ENCODE results near the gene USP3.
"Not testable (repeated sequence)": the region's sequence is repeated elsewhere in the genome, so short reads cannot be mapped to it uniquely, and the experiment has no call there.

Gene USP3

GRCh38 chr15:63610209-63610841, 105.9 kb downstream of the USP3 start:
- peak; percentile 88 for DNase-seq (ENCODE audit: low spot score)

GRCh38 chr15:63611177-63611576, 106.8 kb downstream of the USP3 start:
- peak; percentile 73 for DNase-seq (ENCODE audit: low spot score)

- no peak for DNase-seq (ENCODE audit: low spot score)
Measured at GRCh38 chr15:63612300-63612699, 107.9 kb downstream of the USP3 start.

- DNase-seq (ENCODE audit: low spot score): no peak
Measured at GRCh38 chr15:63615935-63616334, 111.5 kb downstream of the USP3 start.

- not testable (repeated sequence) for DNase-seq (ENCODE audit: low spot score)
Measured at GRCh38 chr15:63617147-63617546, 112.8 kb downstream of the USP3 start.

- DNase-seq (ENCODE audit: low spot score): not testable (repeated sequence)
Measured at GRCh38 chr15:63617627-63618026, 113.2 kb downstream of the USP3 start.

- DNase-seq (ENCODE audit: low spot score): not testable (repeated sequence)
Measured at GRCh38 chr15:63620760-63621159, 116.4 kb downstream of the USP3 start.

GRCh38 chr15:63623232-63623969, 119.0 kb downstream of the USP3 start:
- DNase-seq (ENCODE audit: low spot score): no peak

GRCh38 chr15:63626955-63627354, 122.6 kb downstream of the USP3 start:
- no peak for DNase-seq (ENCODE audit: low spot score)

- peak; percentile 89 for DNase-seq (ENCODE audit: low spot score)
Measured at GRCh38 chr15:63628123-63628822, 123.9 kb downstream of the USP3 start.

- no peak for DNase-seq (ENCODE audit: low spot score)
Measured at GRCh38 chr15:63630036-63630751, 125.8 kb downstream of the USP3 start.

- no peak for DNase-seq (ENCODE audit: low spot score)
Measured at GRCh38 chr15:63633312-63633711, 128.9 kb downstream of the USP3 start.

GRCh38 chr15:63634154-63634553, 129.8 kb downstream of the USP3 start:
- no peak for DNase-seq (ENCODE audit: low spot score)

- DNase-seq (ENCODE audit: low spot score): no peak
Measured at GRCh38 chr15:63636518-63637061, 132.2 kb downstream of the USP3 start.

GRCh38 chr15:63638839-63639238, 134.4 kb downstream of the USP3 start:
- DNase-seq (ENCODE audit: low spot score): no peak

GRCh38 chr15:63640146-63640545, 135.8 kb downstream of the USP3 start:
- no peak for DNase-seq (ENCODE audit: low spot score)
